Suprapubic skin (tissue), 4 donors: ENCODE measurements around the gene ARHGEF7. TPM values are rescaled to one million over a fixed set of nuclear protein-coding genes. Genes with fewer than 3 reads are reported as not detected.

Experiments used
- DNase-seq, 2 donors: peaks; one replicate each; pipeline ENCODE4 v3.0.0-alpha.2; 2019; ENCODE audit warnings: low spot score in 2 of 2
- H3K27ac ChIP-seq: fragments of 200-600 bp; sonication (generic); one replicate; pipeline ENCODE4 v1.5.1; 2019
- H3K27me3 ChIP-seq: fragments of 200-600 bp; sonication (generic); one replicate; pipeline ENCODE4 v1.5.1; 2019
- H3K36me3 ChIP-seq: fragments of 200-600 bp; sonication (generic); one replicate; pipeline ENCODE4 v1.5.1; 2019
- H3K4me1 ChIP-seq: fragments of 200-600 bp; sonication (generic); one replicate; pipeline ENCODE4 v1.5.1; 2019
- H3K4me3 ChIP-seq: fragments of 200-600 bp; sonication (generic); one replicate; pipeline ENCODE4 v1.5.1; 2019; ENCODE audit warnings: mild to moderate bottlenecking
- H3K9me3 ChIP-seq: fragments of 200-600 bp; sonication (generic); one replicate; pipeline ENCODE4 v1.5.1; 2019
- CTCF ChIP-seq, 2 donors: fragments of 200-600 bp in 1 of 2; fragments of 450-650 bp in 1 of 2; sonication (generic) in 1 of 2; IDR thresholded peaks; one replicate each; pipeline ENCODE4 v1.5.1; 2016 to 2019; ENCODE audit warnings: antibody characterized with exemption in 2 of 2, mild to moderate bottlenecking in 1 of 2, moderate library complexity in 1 of 2
- EP300 ChIP-seq: sonication (generic); formaldehyde crosslinking; IDR thresholded peaks from one replicate; pipeline ENCODE4 v1.6.1; 2017; ENCODE audit warnings: antibody characterized with exemption
- POLR2A ChIP-seq, 2 donors: fragments of 450-650 bp; IDR thresholded peaks; one replicate each; pipeline ENCODE4 v1.6.1; 2017; ENCODE audit warnings: antibody characterized with exemption in 2 of 2, mild to moderate bottlenecking in 2 of 2, moderate library complexity in 2 of 2
- POLR2AphosphoS5 ChIP-seq, 3 donors: sonication (generic); formaldehyde crosslinking; IDR thresholded peaks; one replicate each; pipeline ENCODE4 v1.6.1; 2017; ENCODE audit warnings: antibody characterized with exemption in 3 of 3
- WGBS: methylation state at CpG from one replicate; pipeline ENCODE4 v1.1.5; 2018; 5-methylcytosine and 5-hydroxymethylcytosine counted together
- total RNA-seq, 4 donors: library from RNA; depleted of rRNA; stranded (reverse); fragments of >200 nt; gene quantifications; one replicate each; pipeline ENCODE4 v1.1.0, GENCODE V29; 2016

ARHGEF7 gene
- total RNA-seq, 4 donors from 2014 or later, result 72.1 to 210 (median 99.6) TPM

DNA sequence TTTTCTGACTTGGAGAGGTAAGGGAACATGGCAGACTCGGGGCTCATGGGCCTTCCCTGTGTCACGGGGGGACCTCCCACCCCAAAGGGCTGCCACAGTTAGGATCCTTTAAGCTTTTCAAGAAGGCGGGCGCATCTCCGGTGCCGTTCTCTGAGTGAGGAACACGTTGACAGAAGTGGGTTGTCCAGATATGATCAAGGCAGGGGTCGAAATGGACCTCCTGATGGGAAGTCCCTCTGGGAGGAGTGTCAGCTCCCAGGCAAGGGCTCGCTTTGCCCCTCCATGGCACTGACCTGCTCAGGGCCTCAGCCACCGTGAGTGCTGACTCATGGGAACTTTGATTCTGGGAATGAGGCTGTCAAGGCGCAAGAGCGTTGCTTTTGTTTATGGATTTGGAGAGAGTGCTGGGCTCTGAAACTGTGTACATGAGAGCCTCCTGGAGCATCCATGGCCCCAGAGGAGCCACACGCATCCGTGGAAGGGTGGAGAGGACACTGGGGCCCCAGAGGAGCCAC is 198.9 kb downstream of the ARHGEF7 start:
- Histone ChIP-seq H3K4me3 (no peak overlapping the region), H3K9me3 (no peaks in the 10 kb centered on the region), H3K27me3 (no peaks in the 10 kb centered on the region), H3K36me3 (peaks cover 19% of the 10 kb centered on the region), H3K27ac (no peak overlapping the region), H3K4me1 (no peaks in the 10 kb centered on the region)
- TF ChIP-seq EP300, result no peak
- TF ChIP-seq POLR2AphosphoS5 (IDR thresholded peaks at IDR 0.05), result no peak
- no peak for DNase-seq
- WGBS, result 93% methylated on average over 14 of the region's 14 CpGs

- Histone ChIP-seq H3K36me3 (peaks cover 19% of the 10 kb centered on the region), H3K27me3 (no peaks in the 10 kb centered on the region), H3K4me1 (no peaks in the 10 kb centered on the region), H3K9me3 (no peaks in the 10 kb centered on the region), H3K27ac (no peak overlapping the region), H3K4me3 (no peak overlapping the region)
- DNase-seq, result no peak
- WGBS, result 75% methylated on average over 6 of the region's 6 CpGs
- TF ChIP-seq POLR2AphosphoS5 (IDR thresholded peaks at IDR 0.05), result no peak
- TF ChIP-seq POLR2A (IDR thresholded peaks at IDR 0.05), result no peak
- no peak for TF ChIP-seq EP300
- TF ChIP-seq CTCF (IDR thresholded peaks at IDR 0.05), result no peak
These were observed 199.7 kb downstream of the ARHGEF7 start for GRCh38 chr13:111314852-111315251.

- 79% methylated on average over 15 of the region's 15 CpGs for WGBS
- no peaks in the 10 kb centered on the region for H3K9me3 ChIP-seq
- no peaks in the 10 kb centered on the region for H3K27me3 ChIP-seq
- no peak for DNase-seq
- peaks cover 19% of the 10 kb centered on the region for H3K36me3 ChIP-seq
- no peak for TF ChIP-seq POLR2A (IDR thresholded peaks at IDR 0.05)
- TF ChIP-seq POLR2AphosphoS5 (IDR thresholded peaks at IDR 0.05), result no peak
- H3K4me3 ChIP-seq, result no peak overlapping the region
- H3K27ac ChIP-seq, result no peak overlapping the region
- no peaks in the 10 kb centered on the region for H3K4me1 ChIP-seq
These were observed 200.4 kb downstream of the ARHGEF7 start for GRCh38 chr13:111315347-111315995.

DNA sequence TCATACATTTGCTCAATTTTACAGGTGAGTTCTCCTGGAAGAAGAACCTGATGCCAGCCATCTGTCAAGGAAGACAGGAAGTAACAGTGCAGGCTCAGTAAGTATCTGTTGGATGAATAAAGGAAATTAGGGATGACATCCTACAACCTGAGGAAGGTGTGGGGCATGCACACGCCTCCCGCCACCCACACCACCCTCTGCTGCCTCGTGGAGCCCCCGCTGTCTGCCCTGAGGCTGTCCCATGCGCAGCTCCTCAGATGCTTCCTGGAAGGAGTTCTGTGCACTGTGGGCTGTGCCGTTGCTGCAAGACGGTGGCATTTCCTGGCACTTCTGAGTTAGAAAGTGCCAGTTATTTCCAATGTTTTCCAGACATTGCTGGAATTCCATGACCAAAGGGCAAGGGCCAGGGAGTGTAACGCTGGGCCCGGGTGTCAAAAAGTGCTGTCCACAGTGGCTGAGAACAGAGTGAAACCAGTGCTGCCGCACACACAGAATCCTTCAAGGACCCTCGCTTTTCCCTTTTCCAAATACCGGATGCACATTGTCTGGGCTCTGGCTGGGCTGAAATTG is 201.1 kb downstream of the ARHGEF7 start:
- H3K9me3 ChIP-seq, result no peaks in the 10 kb centered on the region
- no peaks in the 10 kb centered on the region for H3K27me3 ChIP-seq
- no peak for TF ChIP-seq POLR2AphosphoS5 (IDR thresholded peaks at IDR 0.05)
- no peak for TF ChIP-seq POLR2A (IDR thresholded peaks at IDR 0.05)
- no peak for TF ChIP-seq EP300
- TF ChIP-seq CTCF (IDR thresholded peaks at IDR 0.05), result no peak
- no peak overlapping the region for H3K27ac ChIP-seq
- no peaks in the 10 kb centered on the region for H3K4me1 ChIP-seq
- WGBS, result 61% methylated on average over 12 of the region's 12 CpGs
- DNase-seq, result no peak
- peaks cover 19% of the 10 kb centered on the region for H3K36me3 ChIP-seq
- H3K4me3 ChIP-seq, result no peak overlapping the region

GRCh38 chr13:111317042-111317550 is 202.0 kb downstream of the ARHGEF7 start:
- no peaks in the 10 kb centered on the region for H3K27me3 ChIP-seq

More at GRCh38 chr13:111317042-111317550, 202.0 kb downstream of the ARHGEF7 start:
- Histone ChIP-seq H3K4me3 (no peak overlapping the region), H3K36me3 (peaks cover 13% of the 10 kb centered on the region), H3K27ac (no peak overlapping the region), H3K4me1 (no peaks in the 10 kb centered on the region), H3K9me3 (no peaks in the 10 kb centered on the region)
- DNase-seq, result no peak
- TF ChIP-seq EP300 (no peak), POLR2AphosphoS5 (IDR thresholded peaks at IDR 0.05) (no peak), CTCF (IDR thresholded peaks at IDR 0.05) (no peak), POLR2A (IDR thresholded peaks at IDR 0.05) (no peak)
- 94% methylated on average over 13 of the region's 14 CpGs for WGBS
